HG03097 (cell line): ENCODE data around the gene SYNDIG1.

Source experiments
- ATAC-seq: cut with Tn5 transposase; IDR thresholded peaks from one replicate; pipeline ENCODE4 v1.9.1; 2021; ENCODE audit not compliant: unreplicated experiment, low FRiP score

The SYNDIG1 gene

GRCh38 chr20:24518515-24518914 is 49.1 kb downstream of the SYNDIG1 start:
- no peak for ATAC-seq

GRCh38 chr20:24519476-24519875 is 50.0 kb downstream of the SYNDIG1 start:
- ATAC-seq: no peak

- no peak for ATAC-seq
Observed at GRCh38 chr20:24521032-24521431, 51.6 kb downstream of the SYNDIG1 start.

GRCh38 chr20:24522452-24523330 is 53.3 kb downstream of the SYNDIG1 start:
- ATAC-seq: no peak

GRCh38 chr20:24523661-24524060 is 54.2 kb downstream of the SYNDIG1 start:
- no peak for ATAC-seq

- ATAC-seq: no peak
Observed at GRCh38 chr20:24528583-24529368, 59.3 kb downstream of the SYNDIG1 start.

- no peak for ATAC-seq
Observed at GRCh38 chr20:24529369-24529719, 59.9 kb downstream of the SYNDIG1 start.

GRCh38 chr20:24530131-24530680 is 60.8 kb downstream of the SYNDIG1 start:
- ATAC-seq: no peak

GRCh38 chr20:24531202-24531601 is 61.8 kb downstream of the SYNDIG1 start:
- no peak for ATAC-seq

GRCh38 chr20:24531631-24532419 is 62.4 kb downstream of the SYNDIG1 start:
- ATAC-seq: no peak

GRCh38 chr20:24533449-24533848 is 64.0 kb downstream of the SYNDIG1 start:
- ATAC-seq: no peak

- ATAC-seq: no peak
Observed at GRCh38 chr20:24534282-24534681, 64.9 kb downstream of the SYNDIG1 start.

GRCh38 chr20:24535941-24536730 is 66.7 kb downstream of the SYNDIG1 start:
- ATAC-seq: no peak

GRCh38 chr20:24537210-24537609 is 67.8 kb downstream of the SYNDIG1 start:
- ATAC-seq: no peak

- ATAC-seq: no peak
Observed at GRCh38 chr20:24542721-24543120, 73.3 kb downstream of the SYNDIG1 start.

GRCh38 chr20:24543168-24543567 is 73.7 kb downstream of the SYNDIG1 start:
- ATAC-seq: no peak

- no peak for ATAC-seq
Observed at GRCh38 chr20:24543741-24544140, 74.3 kb downstream of the SYNDIG1 start.

- ATAC-seq: no peak
Observed at GRCh38 chr20:24544371-24544770, 74.9 kb downstream of the SYNDIG1 start.

GRCh38 chr20:24545168-24545567 is 75.7 kb downstream of the SYNDIG1 start:
- no peak for ATAC-seq
